Adrenal gland (tissue), 12 donors: ENCODE measurements around the gene PSENEN. TPM values are rescaled to one million over a fixed set of nuclear protein-coding genes. Genes with fewer than 3 reads are reported as not detected.

ENCODE experiments used
- DNase-seq, 7 donors: peaks; one replicate each; pipeline ENCODE4 v3.0.0-alpha.2; 2019 to 2020
- H3K27ac ChIP-seq, 5 donors: fragments of 200-600 bp; sonication (generic) in 4 of 5; 1 replicate in 3 of 5; 2 replicates in 2 of 5; pipeline versions ENCODE4 v1.5.1 to v1.8.0; 2016 to 2020; ENCODE audit warnings: mild to moderate bottlenecking in 1 of 5
- H3K27me3 ChIP-seq: fragments of 200-600 bp; 2 replicates; pipeline ENCODE4 v1.8.0; 2021
- H3K36me3 ChIP-seq, 2 donors: fragments of 200-600 bp; replicated peaks in 1 of 2; 1 replicate in 1 of 2; 2 replicates in 1 of 2; pipeline versions ENCODE4 v1.5.1 to v1.8.0; 2018 to 2022
- H3K4me1 ChIP-seq, 2 donors: fragments of 200-600 bp; replicated peaks in 1 of 2; 1 replicate in 1 of 2; 2 replicates in 1 of 2; pipeline versions ENCODE4 v1.5.1 to v1.8.0; 2018 to 2021
- H3K4me3 ChIP-seq, 4 donors: fragments of 200-600 bp; sonication (generic) in 3 of 4; one replicate each; pipeline ENCODE4 v1.5.1; 2016 to 2018
- H3K9me3 ChIP-seq, 3 donors: fragments of 200-600 bp; sonication (generic) in 1 of 3; replicated peaks in 1 of 3; 1 replicate in 2 of 3; 2 replicates in 1 of 3; pipeline versions ENCODE4 v1.5.1 to v1.8.0; 2016 to 2021
- POLR2A ChIP-seq, 2 donors: fragments of 450-650 bp; IDR thresholded peaks; one replicate each; pipeline ENCODE4 v1.6.1; 2017; ENCODE audit warnings: antibody characterized with exemption in 2 of 2, mild to moderate bottlenecking in 2 of 2, moderate library complexity in 1 of 2
- WGBS, 4 donors: extraction: QIAGEN DNeasy Blood & Tissue Kit in 2 of 4; methylation state at CpG; one replicate each; pipeline versions ENCODE4 v1.1.5 to v1.1.7; 2013 to 2017; 5-methylcytosine and 5-hydroxymethylcytosine counted together
- intact Hi-C, 2 donors: fragments of 100-400 bp; cut with DNase I; formaldehyde crosslinking; loops; one replicate each; pipeline versions ENCODE4 v1.14.1 to v1.15.0; 2022 to 2023
- polyA plus RNA-seq, 3 donors: library from polyadenylated mRNA; stranded (reverse); fragments of 200-250 nt in 2 of 3; fragments of 350-450 nt in 1 of 3; fragmentation: Illumina TruSeq in 1 of 3; extraction: RNeasy Lipid Tissue Mini Kit (QIAGEN cat#74804) in 1 of 3; gene quantifications; one replicate each; pipeline ENCODE4 v1.2.3, GENCODE V29; 2013 to 2014
- total RNA-seq, 9 donors: library from RNA; depleted of rRNA in 4 of 9; stranded (reverse); fragments of >200 nt in 4 of 9; fragments of 120-200 nt in 1 of 9; fragmentation: NEBNext Ultra II Directional in 1 of 9; extraction: Animal tissue kit (Norgen Biotek cat#: 25700) in 1 of 9; gene quantifications; one replicate each; pipeline versions ENCODE4 v1.1.0 to v1.2.4, GENCODE V29; 2013 to 2023
- TF ChIP-seq, protein P1 (sequence below), 6 experiments: fragments of 450-650 bp in 4 of 6; fragments of 200-600 bp in 2 of 6; sonication (generic) in 1 of 6; IDR thresholded peaks; 1 replicate in 5 of 6; 2 replicates in 1 of 6; pipeline versions ENCODE4 v1.5.1 to v1.8.0; 2016 to 2021; ENCODE audit warnings: antibody characterized with exemption in 6 of 6, mild to moderate bottlenecking in 2 of 6, moderate library complexity in 1 of 6
- donor health status: healthy with polysubstance abuse.
- donor health status: Bipolar disorder and iron deficiency.
- donor health status: DM: yes; HTN: yes; CAD: no.
- donor health status: DM: no; HTN: no; CAD: no.
- donor health status: DM: no; HTN: no; CAD: no.
- donor health status: DM: yes; HTN: yes; CAD: no.

The PSENEN gene
- total and polyA plus RNA-seq, 12 donors = 29.5 to 230 (median 77.3) TPM

DNA sequence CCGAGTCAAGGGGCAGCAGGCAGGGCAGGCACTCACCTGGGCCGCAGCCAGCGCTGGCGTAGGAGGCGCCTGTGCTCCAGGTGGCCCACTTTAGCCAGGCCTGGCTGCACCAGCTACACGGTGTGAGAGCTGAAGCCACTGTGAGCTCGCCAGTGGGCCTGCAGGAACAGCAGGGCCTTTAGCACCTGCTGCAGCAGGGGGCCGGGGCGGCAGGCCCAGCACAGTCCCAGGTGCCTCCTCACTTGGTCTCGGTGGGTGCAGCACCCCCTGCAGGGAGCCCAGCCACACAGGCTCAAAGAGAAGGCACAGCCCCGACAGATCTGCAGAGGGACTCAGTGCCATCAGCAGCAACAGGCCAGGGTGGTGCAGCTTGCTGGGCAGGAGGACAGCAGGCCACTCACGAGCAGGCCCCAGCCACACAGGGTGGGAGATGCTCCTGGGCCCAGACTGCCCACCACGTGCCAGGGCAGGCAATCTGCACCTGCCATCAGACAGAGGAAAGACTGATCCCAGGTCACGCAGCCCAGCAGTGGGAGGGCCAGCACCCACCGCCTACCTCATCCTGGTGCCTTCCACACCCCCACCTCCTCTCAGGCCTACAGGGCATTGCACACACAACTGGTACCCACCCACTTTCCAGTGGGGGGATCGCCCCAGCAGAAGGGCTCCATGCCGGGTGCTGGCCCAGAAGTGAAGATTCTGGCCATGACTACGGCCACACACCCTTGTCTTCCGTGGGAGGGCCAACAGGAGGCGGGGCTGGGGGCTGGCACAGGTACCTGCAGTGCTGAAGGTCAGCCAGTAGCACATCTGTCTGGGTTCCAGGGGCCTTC is 45.7 kb downstream of the PSENEN start:
- Histone ChIP-seq H3K4me3 (no peak overlapping the region), H3K4me1 (no peaks in the 10 kb centered on the region), H3K9me3 (no peaks in the 10 kb centered on the region), H3K36me3 (no peaks in the 10 kb centered on the region), H3K27ac (no peak overlapping the region), H3K27me3 (no peaks in the 10 kb centered on the region)
- no peak for TF ChIP-seq POLR2A (IDR thresholded peaks at IDR 0.05)
- TF ChIP-seq, protein P1, sequence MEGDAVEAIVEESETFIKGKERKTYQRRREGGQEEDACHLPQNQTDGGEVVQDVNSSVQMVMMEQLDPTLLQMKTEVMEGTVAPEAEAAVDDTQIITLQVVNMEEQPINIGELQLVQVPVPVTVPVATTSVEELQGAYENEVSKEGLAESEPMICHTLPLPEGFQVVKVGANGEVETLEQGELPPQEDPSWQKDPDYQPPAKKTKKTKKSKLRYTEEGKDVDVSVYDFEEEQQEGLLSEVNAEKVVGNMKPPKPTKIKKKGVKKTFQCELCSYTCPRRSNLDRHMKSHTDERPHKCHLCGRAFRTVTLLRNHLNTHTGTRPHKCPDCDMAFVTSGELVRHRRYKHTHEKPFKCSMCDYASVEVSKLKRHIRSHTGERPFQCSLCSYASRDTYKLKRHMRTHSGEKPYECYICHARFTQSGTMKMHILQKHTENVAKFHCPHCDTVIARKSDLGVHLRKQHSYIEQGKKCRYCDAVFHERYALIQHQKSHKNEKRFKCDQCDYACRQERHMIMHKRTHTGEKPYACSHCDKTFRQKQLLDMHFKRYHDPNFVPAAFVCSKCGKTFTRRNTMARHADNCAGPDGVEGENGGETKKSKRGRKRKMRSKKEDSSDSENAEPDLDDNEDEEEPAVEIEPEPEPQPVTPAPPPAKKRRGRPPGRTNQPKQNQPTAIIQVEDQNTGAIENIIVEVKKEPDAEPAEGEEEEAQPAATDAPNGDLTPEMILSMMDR (IDR thresholded peaks at IDR 0.05) = no peak
- intact Hi-C loops = no loop called here
- 70 to 78% (median 74%) methylated on average over 8 to 20 of the region's 20 CpGs for WGBS, 4 donors
- DNase-seq = no peak

DNA sequence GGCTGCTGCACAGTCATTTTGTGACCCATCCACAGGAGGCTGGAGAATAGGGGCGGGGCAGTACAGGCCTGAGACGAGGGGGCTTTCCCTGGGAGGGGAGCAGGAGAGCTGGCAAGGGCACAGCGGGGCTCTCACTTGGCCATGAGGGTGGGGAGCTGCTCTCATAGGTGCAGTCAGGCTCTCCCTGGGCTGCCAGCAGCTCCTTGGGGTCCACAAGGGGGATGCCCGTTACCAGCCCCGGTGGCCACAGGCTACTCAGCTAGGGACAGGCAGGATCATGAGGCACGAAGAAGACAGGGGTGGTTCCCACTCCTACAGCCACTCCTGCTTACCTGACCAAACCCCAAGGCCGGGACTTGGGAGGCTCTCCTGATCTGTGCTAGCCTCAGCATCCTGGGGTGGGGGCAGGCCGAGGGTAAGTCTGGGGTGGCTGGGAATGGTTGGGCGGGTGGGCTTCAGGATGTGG is 46.4 kb downstream of the PSENEN start:
- intact Hi-C loops = no loop called here
- no peaks in the 10 kb centered on the region for H3K4me1 ChIP-seq

DNA sequence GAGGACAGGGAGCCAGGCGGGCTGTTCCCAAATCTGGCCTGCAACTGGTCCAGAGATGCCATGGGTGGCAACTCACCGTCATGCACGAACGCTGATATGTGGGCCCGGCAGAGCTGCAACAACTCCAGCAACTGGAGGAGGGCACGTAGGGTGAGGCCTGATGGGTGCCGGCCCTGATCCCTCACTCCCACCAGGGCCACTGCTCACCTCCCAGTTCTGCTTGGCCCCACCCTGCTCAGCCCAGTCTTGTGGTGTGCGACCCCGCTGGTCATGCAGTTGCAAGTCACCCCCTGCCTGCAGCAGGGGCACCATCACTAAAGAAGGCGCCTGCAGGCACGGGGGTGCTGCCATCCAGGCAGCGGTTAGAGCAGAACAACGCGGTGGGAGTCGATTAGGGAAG is 46.9 kb downstream of the PSENEN start:
- intact Hi-C loops = no loop called here
- H3K4me3 ChIP-seq = no peak overlapping the region
- no peak overlapping the region for H3K27ac ChIP-seq
- DNase-seq = no peak
- H3K4me1 ChIP-seq = no peaks in the 10 kb centered on the region
- TF ChIP-seq, protein P1 (IDR thresholded peaks at IDR 0.05) = no peak
- TF ChIP-seq POLR2A (IDR thresholded peaks at IDR 0.05) = no peak
- no peaks in the 10 kb centered on the region for H3K9me3 ChIP-seq
- H3K27me3 ChIP-seq = no peaks in the 10 kb centered on the region
- 88 to 98% (median 91%) methylated on average over 12 to 15 of the region's 15 CpGs for WGBS, 4 donors
- no peaks in the 10 kb centered on the region for H3K36me3 ChIP-seq

More for the DNA sequence above, 46.4 kb downstream of the PSENEN start:
- H3K27me3 ChIP-seq = no peaks in the 10 kb centered on the region
- 83 to 92% (median 89%) methylated on average over 5 to 9 of the region's 9 CpGs for WGBS, 4 donors
- no peak for TF ChIP-seq POLR2A (IDR thresholded peaks at IDR 0.05)
- TF ChIP-seq, protein P1 (IDR thresholded peaks at IDR 0.05) = no peak
- H3K36me3 ChIP-seq = no peaks in the 10 kb centered on the region
- H3K4me3 ChIP-seq = no peak overlapping the region
- H3K27ac ChIP-seq = no peak overlapping the region
- DNase-seq = no peak
- H3K9me3 ChIP-seq = no peaks in the 10 kb centered on the region

DNA sequence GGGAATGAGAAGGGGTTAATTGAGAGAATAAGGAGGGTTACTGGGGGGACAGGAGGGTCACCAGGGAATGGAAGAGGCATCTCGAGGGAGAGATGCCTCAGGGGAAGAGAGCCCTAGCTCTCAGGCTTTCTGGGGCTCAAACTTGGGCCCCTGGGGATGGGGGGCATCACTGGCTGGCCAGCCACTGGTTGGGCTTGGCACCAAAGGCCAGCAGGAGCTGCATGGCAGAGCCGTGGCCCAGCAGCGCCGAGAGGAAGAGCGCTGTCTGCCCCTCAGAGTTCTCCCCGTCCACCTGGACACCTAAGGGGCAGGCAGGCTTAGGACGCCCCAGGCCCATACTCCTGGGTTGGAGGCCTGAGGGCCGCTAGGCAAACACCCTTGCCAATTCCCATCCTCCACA is 47.4 kb downstream of the PSENEN start:
- Histone ChIP-seq H3K4me1 (no peaks in the 10 kb centered on the region), H3K4me3 (no peak overlapping the region)
- no peak for TF ChIP-seq POLR2A (IDR thresholded peaks at IDR 0.05)
- TF ChIP-seq, protein P1 (IDR thresholded peaks at IDR 0.05) = no peak

More for the DNA sequence above, 47.4 kb downstream of the PSENEN start:
- Histone ChIP-seq H3K36me3 (no peaks in the 10 kb centered on the region), H3K27me3 (peaks cover 3% of the 10 kb centered on the region), H3K27ac (no peak overlapping the region), H3K9me3 (no peaks in the 10 kb centered on the region)
- DNase-seq = no peak
- intact Hi-C loops = no loop called here
- WGBS, 4 donors = 35 to 85% (median 79%) methylated on average over 2 to 8 of the region's 8 CpGs
